Raji (cell line): ENCODE measurements around the gene NNAT.
A peak's percentile ranks its signal among the peaks of the same experiment; 100 is the strongest.

Experiments
- POLR2A ChIP-seq: IDR thresholded peaks from 2 replicates; pipeline ENCODE4 v1.6.1; 2011; ENCODE audit warnings: low read depth, low read length, control low read depth; ENCODE audit not compliant: insufficient read depth

Gene NNAT

GRCh38 chr20:37526839-37527637, 6.0 kb downstream of the NNAT start:
- no peak for TF ChIP-seq POLR2A

DNA sequence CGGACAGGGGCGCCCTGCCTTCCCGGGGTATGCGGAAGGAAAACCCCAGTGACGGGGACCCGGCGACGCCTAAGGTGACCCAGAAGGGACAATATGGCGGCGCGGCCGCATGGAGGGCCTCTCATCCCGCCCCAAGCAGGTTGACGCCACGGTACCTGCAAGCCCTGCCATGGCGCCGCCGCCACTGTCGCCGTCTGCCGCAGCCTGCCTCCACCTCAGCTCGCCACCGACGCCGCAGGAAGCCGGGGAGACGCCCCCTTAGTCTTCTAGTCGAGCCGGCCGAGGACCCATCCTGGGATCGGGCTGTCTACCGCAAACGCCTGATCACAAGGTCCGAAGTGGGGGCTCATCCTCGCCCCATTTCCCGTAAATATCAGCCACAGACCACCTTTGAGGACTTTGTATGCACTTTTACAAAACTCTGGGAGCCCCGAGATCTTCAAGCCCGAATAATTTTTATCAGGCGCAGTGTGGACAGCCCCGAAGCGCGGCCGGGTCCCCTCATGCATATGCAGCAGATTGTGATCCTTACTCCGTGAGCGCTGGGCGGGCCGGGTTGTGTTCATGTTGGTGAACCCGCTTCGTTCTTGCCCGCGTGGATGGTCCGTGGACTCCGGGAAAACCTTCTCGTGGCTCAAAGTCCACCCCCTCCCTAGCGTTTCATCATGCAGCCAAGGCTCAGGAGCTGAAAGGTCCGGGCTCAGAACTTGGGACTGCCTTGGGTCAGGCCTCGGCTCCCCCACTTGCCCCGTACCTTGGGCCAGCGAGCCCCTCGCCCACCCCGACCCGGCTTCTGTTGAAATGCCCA, 6.8 kb downstream of the NNAT start, which contains the start of gene BLCAP:
Gene BLCAP, minus strand, starts transcription at position 239 of the 808 bp plus-strand sequence. CDS start 8,702 bp downstream, outside the sequence.
- TF ChIP-seq POLR2A = peak; percentile 91

GRCh38 chr20:37528446-37529213, 7.6 kb downstream of the NNAT start:
- no peak for TF ChIP-seq POLR2A

DNA sequence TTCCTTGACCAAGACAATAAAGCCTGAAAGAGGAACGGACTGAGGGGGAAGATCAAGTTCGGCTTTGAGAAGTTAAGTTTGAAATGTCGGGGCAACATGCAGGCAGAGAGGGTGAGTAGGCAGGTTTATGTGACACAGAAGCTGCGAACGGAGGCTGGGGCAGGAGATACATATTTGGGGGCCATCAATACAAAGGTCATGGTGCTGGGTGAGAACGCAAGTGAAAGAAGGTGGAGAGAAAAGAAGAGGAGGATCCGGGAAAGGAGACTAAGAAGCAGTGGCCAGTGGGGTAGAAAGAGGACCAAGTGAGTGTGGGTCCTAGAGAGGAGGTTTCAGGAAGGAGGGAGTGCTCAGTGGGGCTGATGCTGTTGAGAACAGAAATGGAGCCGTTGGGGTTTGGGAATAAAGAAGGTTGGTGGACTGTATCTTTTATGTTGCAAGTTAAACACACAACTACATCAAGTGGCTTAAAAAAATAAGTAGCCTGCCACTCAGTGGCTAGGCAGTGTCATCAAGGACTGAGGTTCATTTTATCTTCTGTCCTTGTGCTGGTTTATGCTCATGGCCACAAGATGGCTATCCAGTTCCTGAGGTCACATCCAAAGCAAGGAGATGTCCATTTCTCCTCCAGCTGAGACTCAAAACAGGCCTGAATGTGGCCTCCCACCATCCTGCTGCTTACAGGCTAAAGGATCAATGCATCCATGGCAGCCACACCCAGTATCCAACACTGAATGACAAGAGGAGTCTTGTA, 8.3 kb downstream of the NNAT start:
- TF ChIP-seq POLR2A = no peak

- no peak for TF ChIP-seq POLR2A
These were observed 9.0 kb downstream of the NNAT start for GRCh38 chr20:37529968-37530600.

DNA sequence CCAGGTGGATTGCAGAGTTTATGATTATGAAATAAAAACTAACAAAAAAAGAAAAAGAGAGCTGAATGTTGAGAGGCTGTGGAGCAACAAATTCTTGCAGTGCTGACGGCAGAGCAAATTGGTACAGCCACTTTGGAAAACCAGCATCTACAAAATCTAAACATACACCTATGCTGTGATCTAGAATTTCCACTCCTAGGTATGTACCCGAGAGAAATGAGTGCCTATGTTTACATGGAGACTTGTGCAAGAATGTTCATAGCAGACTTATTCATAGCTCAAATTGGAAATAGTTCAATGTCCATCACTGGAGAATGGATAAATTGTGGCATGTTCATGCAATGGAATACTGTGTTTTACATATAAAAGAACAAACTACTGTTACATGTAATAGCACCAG, 9.6 kb downstream of the NNAT start:
- no peak for TF ChIP-seq POLR2A

- no peak for TF ChIP-seq POLR2A
These were observed 10.8 kb downstream of the NNAT start for GRCh38 chr20:37531856-37532255.

GRCh38 chr20:37533154-37533715, 12.2 kb downstream of the NNAT start:
- TF ChIP-seq POLR2A = no peak

DNA sequence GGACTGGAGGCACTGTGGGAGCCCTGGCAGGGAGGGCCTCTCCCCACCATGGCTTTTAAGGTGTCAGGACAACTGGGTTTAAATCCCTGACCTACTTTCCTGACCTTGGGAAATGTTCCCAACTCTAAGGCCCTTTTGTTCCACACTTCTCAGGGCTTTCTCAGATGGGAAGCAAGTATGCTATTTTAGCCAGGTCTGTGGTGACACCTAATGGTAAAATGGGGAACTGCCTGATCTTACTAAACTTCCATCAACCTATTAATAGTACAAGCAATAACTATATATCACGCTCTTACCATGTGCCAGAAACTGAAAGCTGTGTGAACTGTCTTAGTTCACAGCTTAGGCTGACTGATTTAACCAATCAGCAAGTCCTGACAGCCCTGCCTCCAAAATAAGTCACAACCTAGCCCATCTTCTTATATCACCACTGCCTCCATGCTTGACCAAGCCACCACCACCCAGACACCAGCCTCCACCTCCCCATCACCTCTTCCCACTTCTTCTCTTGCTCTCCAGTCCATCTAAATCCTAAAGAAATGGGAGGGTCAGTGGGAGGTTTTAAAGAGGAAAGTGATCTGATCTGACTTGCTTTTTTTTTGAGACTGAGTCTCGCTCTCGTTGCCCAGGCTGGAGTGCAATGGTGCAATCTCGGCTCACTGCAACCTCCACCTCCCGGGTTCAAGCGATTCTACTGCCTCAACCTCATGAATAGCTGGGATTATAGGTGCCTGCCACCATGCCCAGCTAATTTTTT, 13.5 kb downstream of the NNAT start:
- no peak for TF ChIP-seq POLR2A

DNA sequence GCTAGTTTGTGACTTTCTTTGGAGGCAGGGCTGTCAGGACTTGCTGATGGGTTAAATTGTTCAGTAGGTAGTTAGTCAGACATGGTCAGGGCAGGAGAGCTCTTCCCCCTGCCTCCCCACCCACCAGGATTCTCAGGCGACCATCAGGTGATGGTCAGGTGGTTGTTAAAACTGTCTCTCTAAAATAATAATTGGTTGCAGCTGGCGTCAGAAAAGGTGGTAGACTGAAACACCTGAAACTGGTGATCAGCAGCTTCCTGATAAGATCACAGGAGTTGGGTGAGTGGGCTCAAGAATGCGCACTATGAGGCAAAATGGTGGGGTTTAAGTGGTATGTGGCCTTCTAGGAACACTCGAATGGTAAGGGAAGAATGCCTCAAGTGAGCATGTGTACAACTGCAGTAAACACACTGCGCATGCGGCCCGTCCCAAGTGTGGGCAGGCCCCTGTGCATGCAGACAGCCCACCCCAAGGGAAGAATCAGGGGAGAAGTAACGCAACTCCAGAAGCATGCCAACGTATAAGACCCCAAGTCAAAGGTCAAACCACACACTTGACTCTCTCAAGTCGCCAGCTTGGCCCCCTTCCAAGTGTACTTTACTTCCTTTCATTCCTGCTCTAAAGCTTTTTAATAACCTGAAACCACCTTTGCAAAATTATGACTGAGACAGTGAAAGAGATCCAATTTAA, 14.5 kb downstream of the NNAT start:
- no peak for TF ChIP-seq POLR2A

GRCh38 chr20:37537505-37537904, 16.5 kb downstream of the NNAT start:
- no peak for TF ChIP-seq POLR2A

GRCh38 chr20:37538003-37538402, 17.0 kb downstream of the NNAT start:
- TF ChIP-seq POLR2A = no peak

DNA sequence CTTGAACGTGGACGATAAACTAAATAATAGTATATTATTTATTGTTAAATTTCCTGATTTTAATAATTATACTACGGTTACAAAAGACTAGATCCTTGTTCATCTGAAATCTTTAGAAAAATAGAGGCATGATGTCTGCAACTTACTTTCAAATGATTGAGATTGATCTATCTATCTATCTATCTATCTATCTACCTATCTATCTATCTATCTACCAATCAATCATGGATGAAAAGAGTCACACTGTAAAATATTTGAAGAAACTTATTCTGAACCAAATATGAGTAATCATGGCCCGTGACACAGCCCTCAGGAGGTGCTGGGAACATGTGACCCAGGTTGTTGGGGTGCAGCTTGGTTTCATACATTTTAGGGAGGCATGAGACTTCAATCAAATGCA, 18.4 kb downstream of the NNAT start:
- no peak for TF ChIP-seq POLR2A
